ENCODE data around the gene ADAMTS2.

ADAMTS2 gene

GRCh38 chr5:179164331-179165311 lies 180.6 kb downstream of the ADAMTS2 start:
- DNase-seq: no peak

- DNase-seq: no peak
These were observed 181.8 kb downstream of the ADAMTS2 start for GRCh38 chr5:179163236-179164155.

- DNase-seq: no peak
These were observed 182.7 kb downstream of the ADAMTS2 start for GRCh38 chr5:179162351-179163235.

GRCh38 chr5:179161901-179162300 lies 183.4 kb downstream of the ADAMTS2 start:
- DNase-seq: no peak

GRCh38 chr5:179160584-179160983 lies 184.7 kb downstream of the ADAMTS2 start:
- no peak for DNase-seq

GRCh38 chr5:179158556-179158955 lies 186.7 kb downstream of the ADAMTS2 start:
- DNase-seq: no peak

GRCh38 chr5:179154991-179155955 lies 190.0 kb downstream of the ADAMTS2 start:
- DNase-seq: no peak

- DNase-seq: no peak
These were observed 190.8 kb downstream of the ADAMTS2 start for GRCh38 chr5:179154346-179154990.

- DNase-seq: no peak
These were observed 191.3 kb downstream of the ADAMTS2 start for GRCh38 chr5:179153921-179154345.

- no peak for DNase-seq
These were observed 191.8 kb downstream of the ADAMTS2 start for GRCh38 chr5:179153341-179153901.

- no peak for DNase-seq
These were observed 192.3 kb downstream of the ADAMTS2 start for GRCh38 chr5:179152941-179153340.

GRCh38 chr5:179152144-179152895 lies 192.9 kb downstream of the ADAMTS2 start:
- DNase-seq: no peak

GRCh38 chr5:179151286-179152118 lies 193.8 kb downstream of the ADAMTS2 start:
- no peak for DNase-seq

- no peak for DNase-seq
These were observed 195.2 kb downstream of the ADAMTS2 start for GRCh38 chr5:179150011-179150410.

GRCh38 chr5:179149278-179149677 lies 196.0 kb downstream of the ADAMTS2 start:
- no peak for DNase-seq

- DNase-seq: no peak
These were observed 196.5 kb downstream of the ADAMTS2 start for GRCh38 chr5:179148703-179149170.

Measured in amygdala (tissue), 56 donors.